Vagina (tissue), 2 donors: Measurements from ENCODE around the gene ECHS1.

Experiments used
- POLR2A ChIP-seq, 2 donors: fragments of 450-650 bp; IDR thresholded peaks; one replicate each; pipeline ENCODE4 v1.6.1; 2017; ENCODE audit warnings: antibody characterized with exemption in 2 of 2, mild to moderate bottlenecking in 2 of 2, moderate library complexity in 2 of 2
- TF ChIP-seq, protein P1 (sequence below), 3 experiments: fragments of 450-650 bp in 2 of 3; fragments of 200-600 bp in 1 of 3; sonication (generic) in 1 of 3; IDR thresholded peaks; one replicate each; pipeline ENCODE4 v1.5.1; 2017 to 2019; ENCODE audit warnings: antibody characterized with exemption in 3 of 3, mild to moderate bottlenecking in 2 of 3, moderate library complexity in 2 of 3

DNA sequence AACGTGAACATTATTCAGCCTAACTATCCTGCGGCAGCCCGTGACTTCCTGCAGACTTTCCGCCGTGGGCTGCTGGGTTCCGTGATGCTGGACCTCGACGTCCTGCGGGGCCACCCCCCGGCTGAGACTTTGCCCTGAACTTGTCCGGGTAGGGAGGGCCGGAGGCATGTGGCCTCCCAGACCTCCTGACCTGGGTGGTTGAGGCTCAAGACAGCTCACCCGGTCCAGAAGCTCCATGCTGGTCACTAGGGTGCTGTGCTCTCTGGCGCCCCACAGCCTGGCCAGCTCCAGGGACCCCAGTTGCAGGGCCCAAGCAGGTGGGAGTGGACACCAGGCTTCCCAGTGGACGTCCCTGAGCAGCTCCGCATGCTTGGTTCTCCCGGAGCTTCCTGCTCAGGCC is 46.9 kb upstream of the ECHS1 start:
- TF ChIP-seq, protein P1, sequence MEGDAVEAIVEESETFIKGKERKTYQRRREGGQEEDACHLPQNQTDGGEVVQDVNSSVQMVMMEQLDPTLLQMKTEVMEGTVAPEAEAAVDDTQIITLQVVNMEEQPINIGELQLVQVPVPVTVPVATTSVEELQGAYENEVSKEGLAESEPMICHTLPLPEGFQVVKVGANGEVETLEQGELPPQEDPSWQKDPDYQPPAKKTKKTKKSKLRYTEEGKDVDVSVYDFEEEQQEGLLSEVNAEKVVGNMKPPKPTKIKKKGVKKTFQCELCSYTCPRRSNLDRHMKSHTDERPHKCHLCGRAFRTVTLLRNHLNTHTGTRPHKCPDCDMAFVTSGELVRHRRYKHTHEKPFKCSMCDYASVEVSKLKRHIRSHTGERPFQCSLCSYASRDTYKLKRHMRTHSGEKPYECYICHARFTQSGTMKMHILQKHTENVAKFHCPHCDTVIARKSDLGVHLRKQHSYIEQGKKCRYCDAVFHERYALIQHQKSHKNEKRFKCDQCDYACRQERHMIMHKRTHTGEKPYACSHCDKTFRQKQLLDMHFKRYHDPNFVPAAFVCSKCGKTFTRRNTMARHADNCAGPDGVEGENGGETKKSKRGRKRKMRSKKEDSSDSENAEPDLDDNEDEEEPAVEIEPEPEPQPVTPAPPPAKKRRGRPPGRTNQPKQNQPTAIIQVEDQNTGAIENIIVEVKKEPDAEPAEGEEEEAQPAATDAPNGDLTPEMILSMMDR (IDR thresholded peaks at IDR 0.05) = no peak
- no peak for TF ChIP-seq POLR2A (IDR thresholded peaks at IDR 0.05)
